Astrocyte of the cerebellum (primary cell): ENCODE data around the gene AGBL1.

Experiments
- DNase-seq: peaks from one replicate; pipeline ENCODE4 v3.0.0-alpha.2; 2011; ENCODE audit warnings: low read depth
- H3K4me3 ChIP-seq: 2 replicates; pipeline ENCODE4 v1.5.1; 2011; ENCODE audit warnings: mild to moderate bottlenecking, low read depth, low read length, moderate library complexity
- in situ Hi-C: cut with HindIII; loops from 2 replicates; pipeline ENCODE4 v1.10.0; 2017; ENCODE audit warnings: low sequenced_read_pairs
- TF ChIP-seq, protein P1 (sequence below): IDR thresholded peaks from 2 replicates; pipeline ENCODE4 v1.5.1; 2012; ENCODE audit warnings: low read length, low read depth, moderate library complexity, mild to moderate bottlenecking; ENCODE audit errors: missing control alignments

AGBL1 gene

DNA sequence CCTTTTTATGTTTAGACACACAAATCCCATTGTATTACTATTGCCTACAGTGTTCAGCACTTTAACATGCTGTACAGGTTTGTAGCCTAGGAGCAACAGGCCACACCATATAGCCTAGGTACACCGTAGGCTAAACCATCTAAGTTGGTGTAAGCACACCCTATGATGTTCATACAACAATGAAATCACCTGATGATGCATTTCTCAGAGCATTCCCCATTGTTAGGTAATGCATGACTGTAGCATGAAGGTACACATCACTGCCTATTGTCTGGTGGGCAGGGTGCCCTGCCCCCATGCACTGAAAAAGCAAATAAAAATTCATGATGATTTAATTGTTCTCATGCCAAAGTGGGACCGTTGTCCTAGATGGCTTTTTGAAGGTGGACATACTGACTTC is 183.6 kb downstream of the AGBL1 start:
- in situ Hi-C loops = no loop called here

DNA sequence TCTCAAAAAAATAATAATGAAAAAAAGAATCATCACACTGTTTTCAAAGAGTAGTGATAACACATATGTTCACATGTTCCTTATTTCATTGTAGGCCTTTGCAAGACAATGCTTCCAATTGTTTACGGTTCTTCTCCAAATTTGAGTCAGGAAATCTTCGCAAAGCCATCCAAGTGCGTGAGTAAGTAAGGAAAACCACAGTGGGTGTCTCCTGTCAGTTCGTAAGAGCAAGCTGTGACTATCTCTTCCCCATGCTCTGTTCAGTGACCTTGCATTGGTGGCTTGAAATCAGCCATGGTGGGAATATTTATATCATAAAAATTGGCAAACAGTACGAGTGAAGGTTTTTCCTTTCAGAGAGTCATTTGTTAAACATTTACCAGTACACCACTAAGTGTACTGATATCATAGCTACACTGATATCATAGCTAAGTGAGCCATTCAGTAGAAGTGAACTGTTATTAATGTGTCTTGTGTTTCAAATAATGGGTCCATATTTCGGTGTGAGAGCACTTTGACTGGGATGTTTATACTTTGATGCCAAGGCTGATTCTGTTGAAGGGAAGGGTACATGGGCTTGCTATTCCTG is 187.3 kb downstream of the AGBL1 start:
- TF ChIP-seq, protein P1, sequence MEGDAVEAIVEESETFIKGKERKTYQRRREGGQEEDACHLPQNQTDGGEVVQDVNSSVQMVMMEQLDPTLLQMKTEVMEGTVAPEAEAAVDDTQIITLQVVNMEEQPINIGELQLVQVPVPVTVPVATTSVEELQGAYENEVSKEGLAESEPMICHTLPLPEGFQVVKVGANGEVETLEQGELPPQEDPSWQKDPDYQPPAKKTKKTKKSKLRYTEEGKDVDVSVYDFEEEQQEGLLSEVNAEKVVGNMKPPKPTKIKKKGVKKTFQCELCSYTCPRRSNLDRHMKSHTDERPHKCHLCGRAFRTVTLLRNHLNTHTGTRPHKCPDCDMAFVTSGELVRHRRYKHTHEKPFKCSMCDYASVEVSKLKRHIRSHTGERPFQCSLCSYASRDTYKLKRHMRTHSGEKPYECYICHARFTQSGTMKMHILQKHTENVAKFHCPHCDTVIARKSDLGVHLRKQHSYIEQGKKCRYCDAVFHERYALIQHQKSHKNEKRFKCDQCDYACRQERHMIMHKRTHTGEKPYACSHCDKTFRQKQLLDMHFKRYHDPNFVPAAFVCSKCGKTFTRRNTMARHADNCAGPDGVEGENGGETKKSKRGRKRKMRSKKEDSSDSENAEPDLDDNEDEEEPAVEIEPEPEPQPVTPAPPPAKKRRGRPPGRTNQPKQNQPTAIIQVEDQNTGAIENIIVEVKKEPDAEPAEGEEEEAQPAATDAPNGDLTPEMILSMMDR = no peak
- H3K4me3 ChIP-seq = no peak overlapping the region
- no peak for DNase-seq
- in situ Hi-C loops = no loop called here

More for the DNA sequence above, 183.6 kb downstream of the AGBL1 start:
- DNase-seq = no peak
- TF ChIP-seq, protein P1 = no peak
- H3K4me3 ChIP-seq = no peak overlapping the region

DNA sequence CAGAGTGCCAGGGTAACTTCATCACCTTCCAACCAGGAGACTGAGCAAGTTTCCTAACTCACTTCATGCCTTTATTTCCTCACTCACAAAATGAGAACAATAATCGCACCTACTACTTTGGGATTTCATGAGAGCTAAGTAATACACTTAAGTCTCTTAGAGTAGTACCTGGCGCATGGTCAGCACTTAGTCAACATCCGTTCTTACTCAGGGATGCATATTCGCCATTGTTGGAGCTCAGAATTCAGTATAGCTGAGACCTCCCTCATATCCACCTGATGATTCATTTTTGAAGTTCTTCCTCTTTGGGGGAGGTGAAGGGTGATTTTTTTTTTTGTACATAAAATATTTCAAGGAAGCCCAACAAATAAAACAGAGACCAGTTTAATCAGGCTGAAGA is 188.2 kb downstream of the AGBL1 start:
- H3K4me3 ChIP-seq = no peak overlapping the region
- DNase-seq = no peak
- TF ChIP-seq, protein P1 = no peak
- in situ Hi-C loops = no loop called here

DNA sequence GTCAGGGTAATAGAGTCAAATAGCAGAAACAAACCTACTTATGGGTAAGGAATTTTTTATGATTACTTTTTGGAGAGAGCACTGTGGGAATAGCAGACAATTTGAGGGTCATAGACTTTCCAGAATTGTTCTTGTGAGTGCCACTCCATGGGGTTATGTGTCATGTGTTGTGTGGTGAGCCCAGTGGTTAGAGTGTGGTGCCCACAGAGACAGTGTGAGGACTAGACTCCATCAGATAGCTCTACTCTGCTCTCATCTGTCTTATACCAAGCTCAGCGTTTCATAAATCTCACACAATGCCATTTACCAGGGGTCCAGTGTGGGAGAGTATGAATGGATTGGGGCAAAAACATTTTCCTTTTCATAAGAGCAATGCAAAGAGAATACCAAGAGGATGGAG is 188.9 kb downstream of the AGBL1 start:
- in situ Hi-C loops = no loop called here
- TF ChIP-seq, protein P1 = no peak
- no peak for DNase-seq
- no peak overlapping the region for H3K4me3 ChIP-seq

DNA sequence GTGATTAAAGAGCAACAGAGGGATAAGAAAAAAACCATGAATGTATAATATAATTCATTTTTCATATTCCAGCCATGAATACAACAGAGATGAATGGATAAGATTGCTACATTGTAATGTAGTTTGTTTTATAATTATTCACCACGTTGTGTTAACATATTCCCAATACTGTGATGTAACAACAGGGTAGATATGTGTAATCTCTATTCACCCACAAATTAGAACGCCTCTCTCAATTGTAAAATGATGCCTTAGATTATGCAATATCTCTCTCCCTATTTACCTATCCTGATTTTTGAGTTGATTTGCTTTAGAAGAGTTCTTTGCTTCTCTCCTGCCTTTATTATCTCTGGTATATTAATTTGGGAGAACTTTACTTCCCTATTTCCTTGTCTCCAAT is 193.6 kb downstream of the AGBL1 start:
- TF ChIP-seq, protein P1 = no peak
- in situ Hi-C loops = no loop called here
- DNase-seq = no peak
- no peak overlapping the region for H3K4me3 ChIP-seq

DNA sequence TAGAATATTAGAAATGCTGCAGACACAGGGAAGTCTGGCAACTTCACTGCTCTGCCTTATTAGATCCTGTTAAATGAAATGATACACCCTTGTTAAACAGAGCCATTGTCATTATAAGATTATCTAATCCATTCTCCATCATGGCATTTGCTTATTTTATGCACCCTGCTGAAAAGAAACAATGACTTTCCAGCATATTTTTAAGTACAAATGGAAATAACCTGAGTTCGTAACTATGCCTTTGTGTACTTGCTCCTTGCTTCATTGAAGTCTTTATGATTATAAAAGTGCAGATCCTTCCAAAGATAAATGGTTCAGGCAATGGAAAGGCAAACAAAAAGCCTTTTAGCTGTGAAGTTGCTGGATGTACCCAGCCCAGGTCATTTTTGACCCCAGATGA is 195.7 kb downstream of the AGBL1 start:
- in situ Hi-C loops = no loop called here
- DNase-seq = no peak
- TF ChIP-seq, protein P1 = no peak
- no peak overlapping the region for H3K4me3 ChIP-seq

DNA sequence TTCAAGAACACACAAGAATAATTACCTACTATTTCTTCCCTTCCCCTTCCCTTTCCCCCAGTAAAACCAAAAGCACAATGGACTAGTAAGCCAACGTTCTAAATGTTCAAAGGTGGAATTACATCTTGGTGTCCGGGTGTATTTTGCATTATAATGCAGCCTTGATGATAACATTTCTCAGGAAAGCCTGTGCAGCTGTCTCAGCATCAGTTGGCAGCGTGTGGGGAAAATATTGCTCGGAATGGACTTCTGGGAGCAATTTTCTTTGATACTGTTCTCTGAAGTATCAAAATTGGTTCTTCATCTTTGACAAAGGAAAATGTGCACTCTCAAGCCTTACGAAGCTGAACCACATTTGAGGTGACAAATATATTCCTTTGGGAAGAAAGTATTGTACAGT is 198.9 kb downstream of the AGBL1 start:
- TF ChIP-seq, protein P1 = no peak
- in situ Hi-C loops = no loop called here
- DNase-seq = no peak
- no peak overlapping the region for H3K4me3 ChIP-seq
